ENCODE measurements around the gene SYCP2.

DNA sequence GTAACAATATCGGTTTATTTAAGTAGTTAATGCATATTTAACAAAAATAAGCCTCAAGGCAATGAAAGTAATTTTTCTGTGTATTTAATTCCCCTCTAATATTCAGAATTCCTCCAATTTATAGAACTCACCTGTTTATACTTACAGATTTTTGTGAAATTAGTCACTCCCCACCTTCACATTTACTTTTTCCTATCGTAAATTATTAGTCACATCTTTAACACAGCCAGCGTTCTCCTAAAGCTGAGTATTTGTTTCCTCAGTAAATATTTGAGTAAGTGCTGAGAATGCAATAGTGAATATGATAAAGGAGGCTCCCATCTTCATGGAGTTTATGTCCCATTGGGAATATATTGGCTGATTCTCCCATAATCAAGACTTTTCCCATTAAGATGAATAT lies 88.0 kb downstream of the SYCP2 start:
- TF ChIP-seq GATA2 (IDR thresholded peaks at IDR 0.05; ENCODE audit: low read depth, low read length) (no peak), GATA3 (IDR thresholded peaks at IDR 0.05; ENCODE audit: low read depth, low read length) (no peak)
